Measurements from ENCODE around the gene HIVEP3. TPM values are rescaled to one million over a fixed set of nuclear protein-coding genes. Genes with fewer than 3 reads are reported as not detected.

HIVEP3 gene
- total and polyA plus RNA-seq, 7 donors: 0.70 to 3.4 (median 2.1) TPM

- DNase-seq (no peak), ATAC-seq (no peak)
- H3K27ac ChIP-seq: no peak overlapping the region
- WGBS, 3 donors: 66 to 68% (median 68%) methylated on average over 5 of the region's 5 CpGs
- no peaks in the 10 kb centered on the region for H3K9me3 ChIP-seq
- H3K4me1 ChIP-seq: no peaks in the 10 kb centered on the region
- intact Hi-C loops (cut with DNase I): no loop called here
- TF ChIP-seq, protein P1, sequence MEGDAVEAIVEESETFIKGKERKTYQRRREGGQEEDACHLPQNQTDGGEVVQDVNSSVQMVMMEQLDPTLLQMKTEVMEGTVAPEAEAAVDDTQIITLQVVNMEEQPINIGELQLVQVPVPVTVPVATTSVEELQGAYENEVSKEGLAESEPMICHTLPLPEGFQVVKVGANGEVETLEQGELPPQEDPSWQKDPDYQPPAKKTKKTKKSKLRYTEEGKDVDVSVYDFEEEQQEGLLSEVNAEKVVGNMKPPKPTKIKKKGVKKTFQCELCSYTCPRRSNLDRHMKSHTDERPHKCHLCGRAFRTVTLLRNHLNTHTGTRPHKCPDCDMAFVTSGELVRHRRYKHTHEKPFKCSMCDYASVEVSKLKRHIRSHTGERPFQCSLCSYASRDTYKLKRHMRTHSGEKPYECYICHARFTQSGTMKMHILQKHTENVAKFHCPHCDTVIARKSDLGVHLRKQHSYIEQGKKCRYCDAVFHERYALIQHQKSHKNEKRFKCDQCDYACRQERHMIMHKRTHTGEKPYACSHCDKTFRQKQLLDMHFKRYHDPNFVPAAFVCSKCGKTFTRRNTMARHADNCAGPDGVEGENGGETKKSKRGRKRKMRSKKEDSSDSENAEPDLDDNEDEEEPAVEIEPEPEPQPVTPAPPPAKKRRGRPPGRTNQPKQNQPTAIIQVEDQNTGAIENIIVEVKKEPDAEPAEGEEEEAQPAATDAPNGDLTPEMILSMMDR (IDR thresholded peaks at IDR 0.05): no peak
- no peak overlapping the region for H3K4me3 ChIP-seq
- no peaks in the 10 kb centered on the region for H3K36me3 ChIP-seq (ENCODE audit: insufficient read depth in 1 of 2, low read depth in 1 of 2)
- no peaks in the 10 kb centered on the region for H3K27me3 ChIP-seq (ENCODE audit: insufficient read depth in 3 of 3, low read length in 2 of 3)
These were observed 285.0 kb downstream of the HIVEP3 start for GRCh38 chr1:41633764-41634163.

- ATAC-seq (no peak), DNase-seq (no peak)
- WGBS, 3 donors: 92 to 94% (median 94%) methylated on average over 14 of the region's 14 CpGs
- no peaks in the 10 kb centered on the region for H3K9me3 ChIP-seq
- H3K27ac ChIP-seq: no peak overlapping the region
- H3K4me1 ChIP-seq: no peaks in the 10 kb centered on the region
- no peaks in the 10 kb centered on the region for H3K27me3 ChIP-seq (ENCODE audit: insufficient read depth in 3 of 3, low read length in 2 of 3)
- no peaks in the 10 kb centered on the region for H3K36me3 ChIP-seq (ENCODE audit: insufficient read depth in 1 of 2, low read depth in 1 of 2)
- TF ChIP-seq, protein P1 (IDR thresholded peaks at IDR 0.05): no peak
- intact Hi-C loops (cut with DNase I): no loop called here
- no peak overlapping the region for H3K4me3 ChIP-seq
These were observed 285.7 kb downstream of the HIVEP3 start for GRCh38 chr1:41632781-41633575.

DNA sequence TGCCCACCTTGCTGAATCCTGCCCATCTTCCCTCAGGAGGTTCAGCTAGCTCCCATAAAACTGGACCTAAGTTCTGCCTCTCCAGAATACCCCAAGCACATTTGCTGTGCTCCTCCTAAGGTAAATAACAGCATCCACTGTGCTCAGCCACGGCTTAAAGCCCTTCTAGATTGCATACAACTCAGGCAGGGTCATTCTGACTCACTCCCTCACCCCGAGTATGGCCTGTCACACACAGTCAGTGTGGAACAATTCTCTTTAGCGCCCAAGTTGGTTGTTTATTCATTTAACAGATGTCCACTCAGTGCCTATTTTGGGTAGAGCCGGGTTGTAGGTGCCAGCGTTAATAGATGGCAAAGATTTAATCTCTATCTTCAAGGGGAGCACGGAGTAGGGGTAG, 286.8 kb downstream of the HIVEP3 start:
- ATAC-seq (no peak), DNase-seq (no peak)
- no peak overlapping the region for H3K4me3 ChIP-seq
- TF ChIP-seq, protein P1 (IDR thresholded peaks at IDR 0.05): no peak
- intact Hi-C loops (cut with DNase I): no loop called here
- WGBS, 3 donors: 78 to 85% (median 82%) methylated on average over 6 of the region's 6 CpGs
- no peaks in the 10 kb centered on the region for H3K4me1 ChIP-seq
- no peak overlapping the region for H3K27ac ChIP-seq
- H3K9me3 ChIP-seq: no peaks in the 10 kb centered on the region
- H3K36me3 ChIP-seq (ENCODE audit: insufficient read depth in 1 of 2, low read depth in 1 of 2): no peaks in the 10 kb centered on the region
- H3K27me3 ChIP-seq (ENCODE audit: insufficient read depth in 3 of 3, low read length in 2 of 3): no peaks in the 10 kb centered on the region

DNA sequence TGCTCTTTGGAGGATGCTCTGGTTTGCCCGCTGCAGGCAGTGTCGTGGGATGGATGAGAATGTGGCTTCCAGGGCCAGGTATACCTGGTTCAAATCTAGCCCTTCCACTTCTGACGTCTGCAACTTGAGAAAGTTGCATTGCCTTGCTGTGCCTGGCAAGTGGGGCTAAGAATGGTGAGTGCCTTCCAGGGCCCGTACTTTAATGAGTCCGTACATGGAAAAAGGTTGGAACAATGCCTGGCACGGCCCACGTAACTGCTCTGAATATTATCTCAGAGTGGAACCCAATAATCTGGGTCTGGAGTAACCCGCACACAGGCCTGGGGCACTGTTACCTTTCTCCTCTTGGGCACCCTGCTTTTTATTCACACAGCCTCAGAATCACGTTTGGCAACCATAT, 287.6 kb downstream of the HIVEP3 start:
- peaks cover 5% of the 10 kb centered on the region for H3K4me1 ChIP-seq
- no peak overlapping the region for H3K4me3 ChIP-seq
- DNase-seq (no peak), ATAC-seq (no peak)
- 84 to 91% (median 89%) methylated on average over 9 of the region's 9 CpGs for WGBS, 3 donors
- TF ChIP-seq, protein P1 (IDR thresholded peaks at IDR 0.05): no peak
- H3K27ac ChIP-seq: no peak overlapping the region
- intact Hi-C loops (cut with DNase I): no loop called here
- no peaks in the 10 kb centered on the region for H3K27me3 ChIP-seq (ENCODE audit: insufficient read depth in 3 of 3, low read length in 2 of 3)
- H3K9me3 ChIP-seq: no peaks in the 10 kb centered on the region
- no peaks in the 10 kb centered on the region for H3K36me3 ChIP-seq (ENCODE audit: insufficient read depth in 1 of 2, low read depth in 1 of 2)

DNA sequence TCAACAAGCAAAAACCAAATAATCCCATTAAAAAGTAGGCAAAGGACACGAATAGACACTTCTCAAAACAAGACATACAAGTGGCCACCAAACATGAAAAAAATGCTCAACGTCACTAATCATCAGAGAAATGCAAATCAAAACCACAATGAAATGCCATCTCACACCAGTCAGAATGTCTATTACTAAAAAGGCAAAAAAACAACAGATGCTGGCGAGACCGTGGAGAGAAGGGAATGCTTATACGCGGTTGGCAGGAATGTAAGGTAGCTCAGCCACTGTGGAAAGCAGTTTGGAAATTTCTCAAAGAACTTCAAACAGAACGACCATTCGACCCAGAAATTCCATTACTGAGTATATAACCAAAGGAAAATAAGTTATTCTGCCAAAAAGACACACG, 289.2 kb downstream of the HIVEP3 start:
- ATAC-seq (no peak), DNase-seq (no peak)
- Histone ChIP-seq H3K9me3 (no peaks in the 10 kb centered on the region), H3K27me3 (ENCODE audit: insufficient read depth in 3 of 3, low read length in 2 of 3) (no peaks in the 10 kb centered on the region), H3K27ac (no peak overlapping the region), H3K4me1 (peaks cover 10% of the 10 kb centered on the region), H3K36me3 (ENCODE audit: insufficient read depth in 1 of 2, low read depth in 1 of 2) (no peaks in the 10 kb centered on the region), H3K4me3 (no peak overlapping the region)
- intact Hi-C loops (cut with DNase I): no loop called here
- 74 to 78% (median 74%) methylated on average over 9 of the region's 9 CpGs for WGBS, 3 donors
- TF ChIP-seq, protein P1 (IDR thresholded peaks at IDR 0.05): no peak
